Activated naive CD8-positive, alpha-beta T cell treated with anti-CD3 and anti-CD28 coated beads, Interleukin-2, amount 10 ng/mL, durations not matched to agents 7 days and 5 days (primary cell): ENCODE measurements around the gene NBEA. TPM values are rescaled to one million over a fixed set of nuclear protein-coding genes. Genes with fewer than 3 reads are reported as not detected.

Experiments
- ATAC-seq: fragments of 150-1000 bp; cut with Tn5 transposase; one replicate; pipeline ENCODE4 v1.10.0; 2021; ENCODE audit warnings: low read depth, moderate library complexity
- POLR2A ChIA-PET: fragments of 350-600 bp; sonication (Branson Sonifier 250); formaldehyde crosslinking; loops from one replicate; lab custom pipeline; 2021; ENCODE audit warnings: antibody characterized with exemption; lab: Charles Lee
- DNase-seq: peaks from one replicate; pipeline ENCODE4 v3.0.0; 2021
- H3K27ac Mint-ChIP-seq: one replicate; pipeline ENCODE4 v1.8.0; 2022; ENCODE audit warnings: mild to moderate bottlenecking, mixed read lengths
- H3K27me3 Mint-ChIP-seq: one replicate; pipeline ENCODE4 v1.8.0; 2022; ENCODE audit warnings: mild to moderate bottlenecking, moderate library complexity, mixed read lengths
- H3K36me3 Mint-ChIP-seq: one replicate; pipeline ENCODE4 v1.8.0; 2021; ENCODE audit warnings: mild to moderate bottlenecking, mixed read lengths
- H3K4me1 Mint-ChIP-seq: one replicate; pipeline ENCODE4 v1.8.0; 2021; ENCODE audit warnings: mixed read lengths
- H3K4me3 Mint-ChIP-seq: one replicate; pipeline ENCODE4 v1.8.0; 2022; ENCODE audit warnings: mild to moderate bottlenecking, moderate library complexity, mixed read lengths
- H3K9me3 Mint-ChIP-seq: one replicate; pipeline ENCODE4 v1.8.0; 2021; ENCODE audit warnings: mixed read lengths
- total RNA-seq, 2 experiments: library from RNA; stranded (reverse); gene quantifications; one replicate each; pipeline ENCODE4 v1.2.3, GENCODE V29; 2021

Gene NBEA
- total RNA-seq, 2 experiments from 2014 or later: 0.60 to 1.1 TPM

DNA sequence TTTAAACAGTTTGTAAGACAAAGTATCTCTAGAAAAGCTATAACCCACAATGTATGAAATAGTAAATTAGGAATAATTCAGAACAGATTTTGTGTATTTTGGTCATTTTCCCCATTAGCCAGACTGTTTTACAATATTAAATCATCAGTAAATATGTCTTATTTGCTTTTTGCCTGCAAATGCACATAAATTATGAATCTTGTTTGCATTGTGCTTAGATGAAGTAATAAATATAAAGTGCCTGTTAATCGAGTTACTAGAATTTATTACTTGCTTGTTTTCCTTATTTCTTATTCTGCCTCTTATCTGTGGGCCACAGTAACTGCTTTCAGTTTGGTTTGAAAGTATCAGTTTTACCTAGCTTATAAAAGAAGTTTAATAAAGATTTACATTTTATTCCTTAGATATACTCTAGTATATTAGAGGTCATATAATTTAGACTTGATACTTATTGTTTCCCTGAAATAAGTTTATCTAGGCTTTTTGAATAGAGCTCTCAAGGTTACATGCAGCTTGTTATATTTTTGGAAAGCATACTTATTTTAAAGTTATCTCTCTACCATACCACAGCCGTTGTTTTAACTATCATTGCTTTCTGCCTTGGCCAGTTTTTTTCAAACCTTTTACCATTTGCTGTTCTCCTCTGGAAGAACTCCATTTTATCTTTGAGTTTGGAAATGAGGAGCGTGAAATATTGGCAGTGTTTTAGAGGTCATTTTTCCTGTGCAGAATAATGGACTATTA lies 238.0 kb downstream of the NBEA start:
- H3K4me3 Mint-ChIP-seq: no peak overlapping the region
- H3K4me1 Mint-ChIP-seq: no peaks in the 10 kb centered on the region
- DNase-seq (no peak), ATAC-seq (no peak)
- POLR2A ChIA-PET: no interaction called here
- no peaks in the 10 kb centered on the region for H3K9me3 Mint-ChIP-seq
- no peaks in the 10 kb centered on the region for H3K36me3 Mint-ChIP-seq
- H3K27me3 Mint-ChIP-seq: no peaks in the 10 kb centered on the region
- no peak overlapping the region for H3K27ac Mint-ChIP-seq

DNA sequence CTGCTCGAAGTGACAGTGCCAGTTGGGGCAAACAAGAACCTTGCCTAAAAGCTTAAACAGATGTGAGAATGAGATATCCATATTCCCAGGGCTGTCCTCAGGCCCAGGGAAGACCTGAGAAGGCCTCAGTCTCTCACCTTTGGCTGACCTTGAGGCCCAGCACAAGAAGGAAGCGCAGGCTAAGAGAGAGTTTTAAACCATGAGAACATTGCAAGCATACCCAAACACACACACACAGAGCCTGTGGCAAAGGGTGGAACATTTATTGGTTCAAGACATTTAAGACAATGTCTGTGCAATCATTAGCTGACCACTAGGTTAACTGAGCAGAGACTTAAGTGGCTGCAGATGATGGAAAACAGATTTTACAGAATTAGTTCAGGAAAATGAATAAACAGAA lies 248.2 kb downstream of the NBEA start:
- DNase-seq (no peak), ATAC-seq (no peak)
- no peaks in the 10 kb centered on the region for H3K27me3 Mint-ChIP-seq
- no peaks in the 10 kb centered on the region for H3K9me3 Mint-ChIP-seq
- H3K36me3 Mint-ChIP-seq: no peaks in the 10 kb centered on the region
- POLR2A ChIA-PET: no interaction called here
- no peak overlapping the region for H3K4me3 Mint-ChIP-seq
- H3K27ac Mint-ChIP-seq: no peak overlapping the region
- H3K4me1 Mint-ChIP-seq: no peaks in the 10 kb centered on the region

DNA sequence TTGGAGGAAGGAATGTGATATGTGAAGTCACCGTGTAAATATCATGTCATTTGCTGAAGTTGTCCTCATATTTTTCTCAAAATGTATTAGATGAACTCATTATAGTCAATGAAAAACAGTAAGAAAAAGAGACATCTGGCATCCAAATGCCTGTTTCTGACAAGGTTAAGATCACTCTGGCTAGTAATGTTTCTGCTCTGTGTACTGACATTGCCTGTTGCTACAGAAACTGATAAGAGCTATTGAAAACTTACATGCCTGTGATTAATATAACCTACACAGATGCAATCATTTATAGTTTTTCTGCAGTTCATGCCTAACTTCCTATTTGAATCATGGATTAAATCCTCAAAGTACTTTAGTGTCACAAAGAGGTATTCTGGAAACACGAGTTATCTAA lies 249.8 kb downstream of the NBEA start:
- Mint-ChIP-seq H3K4me3 (no peak overlapping the region), H3K27ac (no peak overlapping the region), H3K4me1 (no peaks in the 10 kb centered on the region), H3K36me3 (no peaks in the 10 kb centered on the region), H3K9me3 (no peaks in the 10 kb centered on the region), H3K27me3 (no peaks in the 10 kb centered on the region)
- DNase-seq: no peak
- POLR2A ChIA-PET: no interaction called here
- ATAC-seq: no peak

DNA sequence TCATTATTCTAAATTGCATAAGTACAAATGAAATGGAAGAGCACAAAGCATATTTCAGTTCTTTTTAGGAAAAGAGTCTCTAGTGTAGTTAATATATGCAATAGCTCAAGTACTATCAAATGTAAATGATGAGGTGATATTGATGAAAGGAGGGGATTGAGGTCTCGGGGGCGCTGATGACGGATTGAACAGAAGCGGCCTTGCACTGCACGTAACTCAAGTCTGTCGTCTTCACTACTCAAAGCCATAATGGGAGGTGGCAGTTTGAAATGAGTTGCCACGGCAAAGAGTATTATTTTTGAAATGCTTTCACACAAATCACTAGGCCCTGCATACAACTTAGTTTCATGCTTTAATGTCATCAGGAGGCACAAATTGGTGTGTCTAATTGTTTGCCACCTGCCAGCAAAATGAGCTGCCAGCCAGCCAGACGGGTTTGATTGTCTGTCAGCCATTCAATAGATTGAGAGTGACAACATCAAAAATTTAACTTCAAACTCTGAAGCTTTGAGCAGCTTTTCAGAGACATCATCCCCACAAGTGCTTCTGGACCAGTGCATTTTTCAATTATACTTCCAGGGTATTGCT lies 256.6 kb downstream of the NBEA start:
- Mint-ChIP-seq H3K9me3 (no peaks in the 10 kb centered on the region), H3K36me3 (no peaks in the 10 kb centered on the region), H3K4me1 (no peaks in the 10 kb centered on the region), H3K4me3 (no peak overlapping the region), H3K27me3 (no peaks in the 10 kb centered on the region), H3K27ac (no peak overlapping the region)
- DNase-seq: no peak
- POLR2A ChIA-PET: no interaction called here
- no peak for ATAC-seq

DNA sequence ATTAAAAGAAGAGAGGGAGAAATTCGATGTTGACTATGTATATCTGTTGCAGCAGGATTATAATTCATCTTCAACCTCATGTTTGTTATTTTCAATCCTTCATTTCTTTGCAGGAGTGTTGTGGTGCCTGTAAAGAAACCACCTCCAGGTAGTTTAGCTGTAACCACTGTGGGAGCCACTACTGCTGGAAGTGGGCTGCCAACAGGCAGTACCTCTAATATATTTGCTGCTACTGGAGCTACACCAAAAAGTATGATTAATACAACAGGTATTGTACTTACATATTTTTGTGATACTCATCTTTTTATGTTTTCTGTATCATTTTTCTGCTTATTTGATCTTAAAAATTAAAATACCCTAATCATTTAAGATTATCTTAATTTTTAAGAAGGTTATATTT lies 266.5 kb downstream of the NBEA start:
- H3K9me3 Mint-ChIP-seq: no peaks in the 10 kb centered on the region
- ATAC-seq: no peak
- no peaks in the 10 kb centered on the region for H3K4me1 Mint-ChIP-seq
- H3K27ac Mint-ChIP-seq: no peak overlapping the region
- no peaks in the 10 kb centered on the region for H3K36me3 Mint-ChIP-seq
- no peak overlapping the region for H3K4me3 Mint-ChIP-seq
- H3K27me3 Mint-ChIP-seq: no peaks in the 10 kb centered on the region
- POLR2A ChIA-PET: no interaction called here
- DNase-seq: no peak

DNA sequence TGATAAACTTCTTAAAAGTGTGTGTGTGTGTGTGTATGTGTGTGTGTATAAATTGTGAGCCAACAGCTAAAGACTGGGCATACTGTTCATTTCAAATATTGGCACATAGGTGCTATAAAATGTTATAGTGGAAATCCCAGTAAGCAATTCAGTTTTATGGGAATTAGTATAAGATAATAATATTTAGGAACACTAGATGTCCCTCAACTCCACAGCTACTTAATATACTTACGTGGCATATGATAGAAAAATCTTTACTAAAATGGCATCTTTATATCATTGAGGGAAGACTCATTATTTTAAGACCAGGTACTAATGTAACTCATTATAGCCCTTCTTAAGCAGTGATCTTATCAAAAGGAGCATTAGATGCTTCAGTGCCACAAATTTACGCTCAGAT lies 268.2 kb downstream of the NBEA start:
- Mint-ChIP-seq H3K9me3 (no peaks in the 10 kb centered on the region), H3K4me1 (no peaks in the 10 kb centered on the region), H3K36me3 (no peaks in the 10 kb centered on the region), H3K27me3 (no peaks in the 10 kb centered on the region), H3K27ac (no peak overlapping the region), H3K4me3 (no peak overlapping the region)
- ATAC-seq (no peak), DNase-seq (no peak)
- POLR2A ChIA-PET: no interaction called here

DNA sequence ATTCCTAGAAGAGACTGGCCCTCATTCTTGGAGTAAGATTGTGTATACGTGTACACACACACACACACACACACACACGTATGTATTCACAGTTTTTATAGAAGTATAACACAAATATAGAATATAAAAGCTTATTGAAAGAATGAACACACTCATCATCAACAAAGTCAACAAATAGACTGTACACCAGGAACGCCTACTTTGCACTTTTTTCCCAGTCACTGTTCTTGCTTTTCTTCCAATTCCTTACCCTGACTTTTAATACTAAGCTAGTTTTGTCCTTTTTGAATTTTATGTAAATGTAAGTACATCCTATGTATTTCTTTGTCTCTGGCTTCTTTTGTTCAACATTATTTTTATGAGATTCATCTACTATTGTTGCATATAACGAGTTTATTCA lies 269.9 kb downstream of the NBEA start:
- no peak overlapping the region for H3K27ac Mint-ChIP-seq
- no peak overlapping the region for H3K4me3 Mint-ChIP-seq
- H3K36me3 Mint-ChIP-seq: no peaks in the 10 kb centered on the region
- POLR2A ChIA-PET: no interaction called here
- no peak for ATAC-seq
- H3K4me1 Mint-ChIP-seq: no peaks in the 10 kb centered on the region
- DNase-seq: no peak
- H3K27me3 Mint-ChIP-seq: no peaks in the 10 kb centered on the region
- no peaks in the 10 kb centered on the region for H3K9me3 Mint-ChIP-seq

DNA sequence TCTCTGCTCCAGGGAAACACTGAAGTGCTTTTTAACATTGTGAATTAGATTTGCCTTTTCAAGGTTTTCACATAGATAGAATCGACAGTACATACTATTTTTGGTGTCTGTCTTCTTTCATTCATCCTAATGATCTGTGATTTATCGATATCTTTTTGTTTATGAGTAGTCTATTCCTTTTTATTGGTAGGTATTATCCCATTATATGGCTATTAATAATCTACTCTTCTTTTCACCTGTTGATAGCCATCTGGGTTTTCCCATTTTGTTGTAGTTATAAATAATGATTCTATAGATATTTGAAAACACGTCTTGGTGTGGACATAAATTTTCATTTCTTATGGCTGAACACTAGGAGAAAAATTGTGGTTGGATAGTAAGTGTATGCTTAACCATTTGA lies 271.8 kb downstream of the NBEA start:
- Mint-ChIP-seq H3K4me3 (no peak overlapping the region), H3K9me3 (no peaks in the 10 kb centered on the region), H3K4me1 (no peaks in the 10 kb centered on the region), H3K27me3 (no peaks in the 10 kb centered on the region), H3K27ac (no peak overlapping the region), H3K36me3 (no peaks in the 10 kb centered on the region)
- no peak for ATAC-seq
- DNase-seq: no peak
- POLR2A ChIA-PET: no interaction called here

DNA sequence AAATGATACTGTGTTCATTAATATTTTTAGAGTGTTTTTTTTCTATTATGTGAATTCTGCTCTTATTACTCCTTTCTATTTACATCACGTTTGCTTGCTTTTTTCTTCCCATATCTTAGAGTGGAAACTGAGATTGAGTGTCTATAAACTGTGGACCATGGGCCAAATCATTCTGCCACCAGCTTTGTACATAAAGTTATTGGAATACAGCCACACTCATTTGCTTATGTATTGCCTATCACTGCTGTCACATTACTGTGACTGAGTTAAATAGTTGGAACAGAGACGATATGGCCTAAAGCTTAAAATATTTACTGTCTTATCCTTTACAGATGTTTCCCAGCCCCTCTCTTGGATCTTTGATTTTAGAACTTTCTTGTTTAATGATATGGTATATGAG lies 274.1 kb downstream of the NBEA start:
- no peaks in the 10 kb centered on the region for H3K36me3 Mint-ChIP-seq
- no peak for ATAC-seq
- no peaks in the 10 kb centered on the region for H3K27me3 Mint-ChIP-seq
- DNase-seq: no peak
- no peaks in the 10 kb centered on the region for H3K9me3 Mint-ChIP-seq
- no peaks in the 10 kb centered on the region for H3K4me1 Mint-ChIP-seq
- H3K4me3 Mint-ChIP-seq: no peak overlapping the region
- no peak overlapping the region for H3K27ac Mint-ChIP-seq
- POLR2A ChIA-PET: no interaction called here

DNA sequence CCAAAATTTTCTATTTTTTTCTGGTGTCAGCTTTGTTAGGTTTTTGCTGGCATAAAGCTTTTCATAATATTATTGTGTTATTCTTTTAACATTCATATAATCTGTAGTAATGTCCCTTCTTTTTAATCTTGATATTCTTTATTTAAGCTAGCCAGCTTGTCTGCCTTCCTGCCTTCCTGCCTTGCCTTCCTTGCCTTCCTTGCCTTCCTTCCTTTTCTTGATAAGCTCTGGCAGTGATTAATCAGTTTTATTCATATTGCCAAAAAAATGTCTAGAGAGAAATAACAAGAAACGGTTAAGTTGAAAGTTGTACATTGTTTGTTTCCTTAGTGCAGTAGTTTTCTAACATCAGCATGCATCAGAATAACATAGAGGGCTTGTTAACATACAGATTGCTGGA lies 277.0 kb downstream of the NBEA start:
- Mint-ChIP-seq H3K4me3 (no peak overlapping the region), H3K27me3 (no peaks in the 10 kb centered on the region), H3K36me3 (no peaks in the 10 kb centered on the region), H3K9me3 (no peaks in the 10 kb centered on the region), H3K27ac (no peak overlapping the region), H3K4me1 (no peaks in the 10 kb centered on the region)
- ATAC-seq: no peak
- no peak for DNase-seq
- POLR2A ChIA-PET: no interaction called here

DNA sequence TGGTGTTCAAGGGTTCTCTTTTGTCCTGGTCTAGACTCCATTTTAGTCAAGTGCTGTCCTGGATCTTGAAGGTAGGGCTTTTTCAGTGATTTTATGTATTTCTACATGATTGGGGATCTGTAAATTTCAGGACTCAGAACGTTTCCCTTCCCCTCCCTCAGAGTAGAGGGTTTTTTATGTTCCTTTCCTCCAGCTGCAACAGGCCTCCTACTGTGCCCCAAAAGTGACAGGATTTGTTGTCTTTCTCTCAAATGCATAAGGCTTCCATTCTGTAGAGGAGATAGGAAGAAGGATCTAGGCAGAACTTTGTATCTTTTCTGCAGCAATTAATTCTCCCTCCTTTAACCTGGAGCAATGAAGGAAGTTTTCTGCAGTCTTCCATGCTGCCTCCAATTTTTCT lies 283.1 kb downstream of the NBEA start:
- Mint-ChIP-seq H3K27me3 (no peaks in the 10 kb centered on the region), H3K27ac (no peak overlapping the region), H3K4me1 (no peaks in the 10 kb centered on the region), H3K9me3 (peaks cover 1% of the 10 kb centered on the region), H3K36me3 (no peaks in the 10 kb centered on the region), H3K4me3 (no peak overlapping the region)
- POLR2A ChIA-PET: no interaction called here
- DNase-seq: no peak
- no peak for ATAC-seq

DNA sequence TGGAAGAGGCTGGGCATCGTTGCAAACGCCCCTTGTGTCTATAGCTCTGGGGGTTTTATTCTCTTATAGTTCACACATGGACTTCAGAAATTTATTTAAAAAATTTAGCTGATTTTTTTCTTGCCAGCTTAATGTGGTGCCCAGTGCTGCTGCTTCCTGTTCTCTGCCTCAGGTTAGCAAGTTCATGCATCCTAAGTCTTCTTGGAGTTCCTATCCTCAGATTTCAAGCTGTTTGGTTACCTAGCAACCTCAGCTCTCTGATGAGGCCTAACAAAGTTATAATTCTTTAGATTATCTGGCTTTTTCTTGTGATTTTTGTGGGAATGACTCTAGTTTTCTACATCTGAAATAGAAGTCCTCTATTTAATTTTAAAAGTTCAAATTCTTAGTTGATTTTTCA lies 283.5 kb downstream of the NBEA start:
- POLR2A ChIA-PET: no interaction called here
- H3K27me3 Mint-ChIP-seq: no peaks in the 10 kb centered on the region
- H3K4me1 Mint-ChIP-seq: no peaks in the 10 kb centered on the region
- DNase-seq (no peak), ATAC-seq (no peak)
- no peaks in the 10 kb centered on the region for H3K36me3 Mint-ChIP-seq
- no peak overlapping the region for H3K4me3 Mint-ChIP-seq
- H3K9me3 Mint-ChIP-seq: peaks cover 1% of the 10 kb centered on the region
- no peak overlapping the region for H3K27ac Mint-ChIP-seq

DNA sequence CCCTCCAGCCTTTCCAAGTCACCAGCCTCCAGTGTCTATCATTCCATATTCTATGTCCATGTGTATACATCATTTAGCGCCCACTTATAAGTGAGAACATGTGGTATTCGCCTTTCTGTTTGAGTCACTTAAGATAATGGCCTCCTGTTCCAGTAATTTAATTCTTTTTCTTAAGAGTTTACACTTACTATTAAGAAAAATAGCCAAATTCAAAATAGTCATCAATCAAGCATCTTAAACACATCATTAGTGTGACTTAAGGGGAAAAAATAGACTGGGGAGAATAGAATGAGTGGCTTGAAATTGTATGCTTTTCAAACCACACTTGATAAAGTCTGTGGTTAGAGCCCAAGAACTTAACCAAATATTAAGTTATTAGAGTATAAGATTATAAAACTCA lies 286.5 kb downstream of the NBEA start:
- POLR2A ChIA-PET: no interaction called here
- DNase-seq: no peak
- H3K36me3 Mint-ChIP-seq: no peaks in the 10 kb centered on the region
- peaks cover 1% of the 10 kb centered on the region for H3K9me3 Mint-ChIP-seq
- H3K4me3 Mint-ChIP-seq: no peak overlapping the region
- no peak overlapping the region for H3K27ac Mint-ChIP-seq
- H3K27me3 Mint-ChIP-seq: no peaks in the 10 kb centered on the region
- ATAC-seq: no peak
- no peaks in the 10 kb centered on the region for H3K4me1 Mint-ChIP-seq

DNA sequence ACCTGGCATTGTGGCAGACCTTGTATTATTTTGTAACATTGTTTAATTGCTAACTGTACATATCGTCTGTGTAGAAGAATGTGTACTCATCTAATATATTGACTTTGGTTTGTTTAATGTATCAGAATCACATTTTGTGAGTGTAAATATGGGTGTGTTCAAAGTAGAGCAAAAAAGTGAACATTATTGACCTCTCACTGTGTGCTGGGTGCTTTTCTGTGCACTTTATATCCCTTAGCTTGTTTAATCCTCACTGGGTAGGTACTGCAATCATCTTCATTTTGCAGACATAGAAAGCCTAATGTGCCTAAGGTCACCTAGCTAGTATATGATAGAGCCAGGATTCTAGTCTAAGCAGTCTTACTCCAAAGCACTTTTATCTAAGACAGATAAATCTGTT lies 289.4 kb downstream of the NBEA start:
- DNase-seq (no peak), ATAC-seq (no peak)
- no peaks in the 10 kb centered on the region for H3K27me3 Mint-ChIP-seq
- no peaks in the 10 kb centered on the region for H3K36me3 Mint-ChIP-seq
- no peaks in the 10 kb centered on the region for H3K4me1 Mint-ChIP-seq
- POLR2A ChIA-PET: no interaction called here
- no peak overlapping the region for H3K4me3 Mint-ChIP-seq
- H3K9me3 Mint-ChIP-seq: peaks cover 1% of the 10 kb centered on the region
- no peak overlapping the region for H3K27ac Mint-ChIP-seq
